Spleen (tissue), 11 donors: ENCODE data around the gene SLC39A3. TPM values are rescaled to one million over a fixed set of nuclear protein-coding genes. Genes with fewer than 3 reads are reported as not detected.

Experiments used
- DNase-seq: peaks from one replicate; pipeline ENCODE4 v3.0.0-alpha.2; 2020
- H3K27ac ChIP-seq, 8 donors: fragments of 200-600 bp; sonication (generic) in 7 of 8; 1 replicate in 4 of 8; 2 replicates in 4 of 8; pipeline versions ENCODE4 v1.5.0 to v1.8.0; 2016 to 2021; ENCODE audit warnings: inconsistent platforms in 4 of 8, mild to moderate bottlenecking in 4 of 8, moderate library complexity in 1 of 8
- H3K27me3 ChIP-seq, 7 donors: fragments of 200-600 bp; sonication (generic) in 6 of 7; replicated peaks in 1 of 7; 1 replicate in 4 of 7; 2 replicates in 3 of 7; pipeline versions ENCODE4 v1.5.0 to v1.8.0; 2016 to 2021; ENCODE audit warnings: inconsistent platforms in 3 of 7, mild to moderate bottlenecking in 1 of 7
- H3K36me3 ChIP-seq, 6 donors: fragments of 200-600 bp; sonication (generic) in 5 of 6; 1 replicate in 4 of 6; 2 replicates in 2 of 6; pipeline versions ENCODE4 v1.5.0 to v1.8.0; 2016 to 2021; ENCODE audit warnings: inconsistent platforms in 2 of 6
- H3K4me1 ChIP-seq, 6 donors: fragments of 200-600 bp; sonication (generic) in 5 of 6; 1 replicate in 3 of 6; 2 replicates in 3 of 6; pipeline versions ENCODE4 v1.5.0 to v1.8.0; 2016 to 2021; ENCODE audit warnings: inconsistent platforms in 3 of 6
- H3K4me3 ChIP-seq, 8 donors: fragments of 200-600 bp; sonication (generic) in 7 of 8; 1 replicate in 4 of 8; 2 replicates in 4 of 8; pipeline versions ENCODE4 v1.5.0 to v1.8.0; 2016 to 2021; ENCODE audit warnings: inconsistent platforms in 4 of 8, mild to moderate bottlenecking in 4 of 8, moderate library complexity in 2 of 8
- H3K9me3 ChIP-seq, 8 donors: fragments of 200-600 bp; sonication (generic) in 7 of 8; 1 replicate in 4 of 8; 2 replicates in 4 of 8; pipeline versions ENCODE4 v1.5.0 to v1.8.0; 2016 to 2021; ENCODE audit warnings: inconsistent platforms in 4 of 8
- CTCF ChIP-seq, 11 experiments: fragments of 200-600 bp in 7 of 11; fragments of 450-650 bp in 4 of 11; sonication (generic) in 4 of 11; IDR thresholded peaks in 8 of 11; conservative IDR thresholded peaks in 3 of 11; 1 replicate in 7 of 11; 2 replicates in 4 of 11; pipeline versions ENCODE4 v1.4.0 to v1.8.0; 2016 to 2021; ENCODE audit warnings: antibody characterized with exemption in 11 of 11, inconsistent platforms in 4 of 11, mild to moderate bottlenecking in 1 of 11
- POLR2A ChIP-seq, 3 donors: fragments of 450-650 bp; IDR thresholded peaks; one replicate each; pipeline ENCODE4 v1.5.1; 2017; ENCODE audit warnings: antibody characterized with exemption in 3 of 3, mild to moderate bottlenecking in 1 of 3
- POLR2AphosphoS5 ChIP-seq, 3 donors: sonication (generic); formaldehyde crosslinking; IDR thresholded peaks; one replicate each; pipeline ENCODE4 v1.5.1; 2017; ENCODE audit warnings: antibody characterized with exemption in 3 of 3
- WGBS, 5 donors: extraction: QIAGEN DNeasy Blood & Tissue Kit in 3 of 5; methylation state at CpG; one replicate each; pipeline versions ENCODE4 v1.1.5 to v1.1.7; 2013 to 2018; 5-methylcytosine and 5-hydroxymethylcytosine counted together
- intact Hi-C: fragments of 100-400 bp; cut with DNase I; formaldehyde crosslinking; loops from one replicate; pipeline ENCODE4 v1.15.0; 2023; ENCODE audit warnings: low total_unique reads
- polyA plus RNA-seq, 3 donors: library from polyadenylated mRNA; stranded (reverse); fragments of 200-250 nt; gene quantifications; one replicate each; pipeline ENCODE4 v1.2.1, GENCODE V29; 2013
- total RNA-seq, 7 donors: library from RNA; depleted of rRNA in 3 of 7; stranded (reverse); fragments of >200 nt in 3 of 7; fragmentation: NEBNext Ultra II Directional in 4 of 7; extraction: Animal tissue kit (Norgen Biotek cat#: 25700) in 4 of 7; gene quantifications; one replicate each; pipeline versions ENCODE4 v1.1.0 to v1.2.1, GENCODE V29; 2016 to 2021
- donor health status: healthy with polysubstance abuse.
- donor health status: DM: no; HTN: no; CAD: no; lungs with moderate emphysema.
- donor health status: DM: no; HTN: no; CAD: no.
- donor health status: Bipolar disorder and iron deficiency.
- donor health status: healthy.
- donor health status: DM: no; HTN: no; CAD: no.
- donor health status: DM: yes; HTN: yes; CAD: no.

The SLC39A3 gene
- total and polyA plus RNA-seq, 10 donors = 19.1 to 42.6 (median 27.4) TPM

GRCh38 chr19:2750808-2751437 is 11.1 kb upstream of the SLC39A3 start:
- 56 to 76% (median 64%) methylated on average over 15 to 17 of the region's 17 CpGs for WGBS, 5 donors
- Histone ChIP-seq H3K27ac (no peak overlapping the region), H3K9me3 (no peaks in the 10 kb centered on the region), H3K4me1 (peaks cover 0 to 22% (median 8%) of the 10 kb centered on the region in 6 donors), H3K36me3 (peaks cover 0 to 32% (median 24%) of the 10 kb centered on the region in 6 donors), H3K27me3 (no peaks in the 10 kb centered on the region), H3K4me3 (no peak overlapping the region)
- peak; percentile 58 for DNase-seq
- intact Hi-C loops = no loop called here
- TF ChIP-seq CTCF (IDR thresholded peaks at IDR 0.05 in 8 of 11, conservative IDR thresholded peaks at IDR 0.05 in 3 of 11) (no peak), POLR2AphosphoS5 (IDR thresholded peaks at IDR 0.05) (no peak), POLR2A (IDR thresholded peaks at IDR 0.05) (no peak)

DNA sequence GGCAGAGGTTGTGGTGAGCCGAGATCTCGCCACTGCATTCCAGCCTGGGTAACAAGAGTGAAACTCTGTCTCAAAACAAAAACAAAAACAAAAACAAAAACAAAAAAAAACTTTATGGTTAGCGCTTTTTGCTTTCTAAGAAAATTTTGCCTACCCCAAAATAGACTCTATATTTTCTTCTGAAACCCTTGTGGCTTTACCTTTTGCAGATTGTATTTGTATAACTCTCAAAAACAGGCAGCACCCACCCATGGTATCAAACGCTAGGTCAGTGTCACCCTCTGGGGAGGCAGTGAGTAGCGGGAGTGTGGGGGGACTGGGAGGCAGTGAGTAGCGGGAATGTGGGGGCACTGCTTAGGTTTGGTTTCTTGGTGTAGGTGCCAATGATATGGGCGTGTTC is 7.5 kb upstream of the SLC39A3 start:
- TF ChIP-seq POLR2AphosphoS5 (IDR thresholded peaks at IDR 0.05) (no peak), CTCF (IDR thresholded peaks at IDR 0.05 in 8 of 11, conservative IDR thresholded peaks at IDR 0.05 in 3 of 11) (no peak), POLR2A (IDR thresholded peaks at IDR 0.05) (no peak)
- DNase-seq = no peak
- no peaks in the 10 kb centered on the region for H3K36me3 ChIP-seq
- 72 to 85% (median 78%) methylated on average over 7 of the region's 7 CpGs for whole genome bisulfite sequencing, 5 donors
- intact Hi-C loops = no loop called here
- H3K4me3 ChIP-seq = no peak overlapping the region
- H3K9me3 ChIP-seq = no peaks in the 10 kb centered on the region
- no peaks in the 10 kb centered on the region for H3K27me3 ChIP-seq
- H3K27ac ChIP-seq = no peak overlapping the region
- peaks cover 0 to 22% (median 8%) of the 10 kb centered on the region in 6 donors for H3K4me1 ChIP-seq

DNA sequence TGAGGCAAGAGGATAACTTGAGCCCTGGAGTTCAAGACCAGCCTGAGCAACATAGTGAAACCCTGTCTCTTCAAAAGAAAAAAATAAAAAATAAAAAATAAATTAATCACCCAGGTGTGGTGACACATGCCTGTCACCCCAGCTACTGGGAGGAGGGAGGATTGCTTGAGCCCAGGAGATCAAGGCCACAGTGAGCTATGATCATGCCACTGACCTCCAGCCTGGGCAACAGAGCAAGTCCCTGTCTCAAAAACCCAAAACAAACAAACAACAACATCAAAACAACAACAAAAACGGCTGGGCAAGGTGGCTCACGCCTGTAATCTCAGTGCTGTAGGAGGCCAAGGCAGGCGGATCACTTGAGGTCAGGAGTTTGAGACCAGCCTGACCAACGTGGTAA is 4.3 kb upstream of the SLC39A3 start:
- peaks cover 0 to 18% (median 11%) of the 10 kb centered on the region in 6 donors for H3K4me1 ChIP-seq
- WGBS, 5 donors = 46 to 64% (median 53%) methylated on average over 4 of the region's 4 CpGs
- intact Hi-C loops = no loop called here
- H3K27me3 ChIP-seq = peaks cover 0 to 13% (median 0%) of the 10 kb centered on the region in 7 donors
- no peak for DNase-seq
- H3K36me3 ChIP-seq = no peaks in the 10 kb centered on the region
- TF ChIP-seq POLR2A (IDR thresholded peaks at IDR 0.05) = no peak
- TF ChIP-seq CTCF (IDR thresholded peaks at IDR 0.05 in 8 of 11, conservative IDR thresholded peaks at IDR 0.05 in 3 of 11) = no peak
- no peak for TF ChIP-seq POLR2AphosphoS5 (IDR thresholded peaks at IDR 0.05)
- H3K27ac ChIP-seq = no peak overlapping the region
- H3K4me3 ChIP-seq = no peak overlapping the region
- no peaks in the 10 kb centered on the region for H3K9me3 ChIP-seq

DNA sequence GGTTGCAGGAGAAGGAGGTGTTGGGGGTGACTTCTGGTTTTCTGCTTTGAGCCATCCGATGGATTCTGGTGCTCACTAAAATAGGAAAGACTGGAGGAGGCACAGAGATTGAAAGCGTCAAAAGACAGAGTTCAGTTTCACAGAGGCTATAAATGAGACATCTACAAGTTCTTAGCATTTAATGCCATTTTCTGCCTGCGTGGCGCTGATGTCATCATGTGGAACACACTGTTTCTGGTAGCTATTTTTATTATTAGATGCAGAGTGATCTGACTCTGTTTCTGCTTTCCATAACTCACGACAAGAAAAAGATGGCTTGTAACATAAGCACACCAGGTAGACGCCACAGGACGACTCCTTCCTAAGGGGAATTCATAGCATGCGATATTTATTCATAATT is 3.3 kb upstream of the SLC39A3 start:
- DNase-seq = no peak
- WGBS, 5 donors = 71 to 83% (median 80%) methylated on average over 8 of the region's 8 CpGs
- Histone ChIP-seq H3K9me3 (no peaks in the 10 kb centered on the region), H3K4me1 (peaks cover 0 to 20% (median 17%) of the 10 kb centered on the region in 6 donors), H3K4me3 (no peak overlapping the region), H3K36me3 (no peaks in the 10 kb centered on the region), H3K27me3 (peaks cover 0 to 13% (median 0%) of the 10 kb centered on the region in 7 donors), H3K27ac (no peak overlapping the region)
- TF ChIP-seq POLR2AphosphoS5 (IDR thresholded peaks at IDR 0.05) (no peak), POLR2A (IDR thresholded peaks at IDR 0.05) (no peak)
- intact Hi-C loops = no loop called here
